Stomach (tissue), 4 donors: ENCODE measurements around the gene TNFSF13.

Source experiments
- POLR2A ChIP-seq, 4 donors: fragments of 450-650 bp; IDR thresholded peaks; one replicate each; pipeline ENCODE4 v1.6.1; 2016; ENCODE audit warnings: antibody characterized with exemption in 4 of 4, control low read depth in 2 of 4, mild to moderate bottlenecking in 1 of 4, moderate library complexity in 1 of 4
- TF ChIP-seq, protein P1 (sequence below), 7 experiments: fragments of 450-650 bp in 4 of 7; fragments of 200-600 bp in 3 of 7; sonication (generic) in 3 of 7; IDR thresholded peaks; one replicate each; pipeline ENCODE4 v1.5.1; 2016 to 2019; ENCODE audit warnings: antibody characterized with exemption in 7 of 7, control low read depth in 2 of 7, mild to moderate bottlenecking in 1 of 7

DNA sequence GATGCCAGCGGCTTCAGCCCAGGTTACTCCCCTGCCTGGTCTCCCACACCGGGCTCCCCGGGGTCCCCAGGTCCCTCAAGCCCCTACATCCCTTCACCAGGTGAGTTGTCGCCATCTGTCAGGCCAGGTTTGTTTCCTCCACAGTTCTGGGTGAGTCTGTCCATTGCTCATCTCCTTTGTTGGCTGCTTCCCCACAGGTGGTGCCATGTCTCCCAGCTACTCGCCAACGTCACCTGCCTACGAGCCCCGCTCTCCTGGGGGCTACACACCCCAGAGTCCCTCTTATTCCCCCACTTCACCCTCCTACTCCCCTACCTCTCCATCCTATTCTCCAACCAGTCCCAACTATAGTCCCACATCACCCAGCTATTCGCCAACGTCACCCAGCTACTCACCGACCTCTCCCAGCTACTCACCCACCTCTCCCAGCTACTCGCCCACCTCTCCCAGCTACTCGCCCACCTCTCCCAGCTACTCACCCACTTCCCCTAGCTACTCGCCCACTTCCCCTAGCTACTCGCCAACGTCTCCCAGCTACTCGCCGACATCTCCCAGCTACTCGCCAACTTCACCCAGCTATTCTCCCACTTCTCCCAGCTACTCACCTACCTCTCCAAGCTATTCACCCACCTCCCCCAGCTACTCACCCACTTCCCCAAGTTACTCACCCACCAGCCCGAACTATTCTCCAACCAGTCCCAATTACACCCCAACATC is 45.6 kb upstream of the TNFSF13 start:
- TF ChIP-seq, protein P1, sequence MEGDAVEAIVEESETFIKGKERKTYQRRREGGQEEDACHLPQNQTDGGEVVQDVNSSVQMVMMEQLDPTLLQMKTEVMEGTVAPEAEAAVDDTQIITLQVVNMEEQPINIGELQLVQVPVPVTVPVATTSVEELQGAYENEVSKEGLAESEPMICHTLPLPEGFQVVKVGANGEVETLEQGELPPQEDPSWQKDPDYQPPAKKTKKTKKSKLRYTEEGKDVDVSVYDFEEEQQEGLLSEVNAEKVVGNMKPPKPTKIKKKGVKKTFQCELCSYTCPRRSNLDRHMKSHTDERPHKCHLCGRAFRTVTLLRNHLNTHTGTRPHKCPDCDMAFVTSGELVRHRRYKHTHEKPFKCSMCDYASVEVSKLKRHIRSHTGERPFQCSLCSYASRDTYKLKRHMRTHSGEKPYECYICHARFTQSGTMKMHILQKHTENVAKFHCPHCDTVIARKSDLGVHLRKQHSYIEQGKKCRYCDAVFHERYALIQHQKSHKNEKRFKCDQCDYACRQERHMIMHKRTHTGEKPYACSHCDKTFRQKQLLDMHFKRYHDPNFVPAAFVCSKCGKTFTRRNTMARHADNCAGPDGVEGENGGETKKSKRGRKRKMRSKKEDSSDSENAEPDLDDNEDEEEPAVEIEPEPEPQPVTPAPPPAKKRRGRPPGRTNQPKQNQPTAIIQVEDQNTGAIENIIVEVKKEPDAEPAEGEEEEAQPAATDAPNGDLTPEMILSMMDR (IDR thresholded peaks at IDR 0.05), result no peak
- TF ChIP-seq POLR2A (IDR thresholded peaks at IDR 0.05), result no peak
